Ovary (tissue), 3 donors: ENCODE data around the gene LSM2.

Source experiments
- EP300 ChIP-seq: sonication (generic); formaldehyde crosslinking; IDR thresholded peaks from one replicate; pipeline ENCODE4 v1.6.1; 2017; ENCODE audit warnings: antibody characterized with exemption
- TF ChIP-seq, protein P1 (sequence below), 3 donors: fragments of 450-650 bp in 2 of 3; fragments of 200-600 bp in 1 of 3; IDR thresholded peaks; one replicate each; pipeline versions ENCODE4 v1.5.1 to v1.8.0; 2016 to 2022; ENCODE audit warnings: antibody characterized with exemption in 3 of 3, mild to moderate bottlenecking in 1 of 3
- donor health status: DM: no; HTN: no; CAD: no.

DNA sequence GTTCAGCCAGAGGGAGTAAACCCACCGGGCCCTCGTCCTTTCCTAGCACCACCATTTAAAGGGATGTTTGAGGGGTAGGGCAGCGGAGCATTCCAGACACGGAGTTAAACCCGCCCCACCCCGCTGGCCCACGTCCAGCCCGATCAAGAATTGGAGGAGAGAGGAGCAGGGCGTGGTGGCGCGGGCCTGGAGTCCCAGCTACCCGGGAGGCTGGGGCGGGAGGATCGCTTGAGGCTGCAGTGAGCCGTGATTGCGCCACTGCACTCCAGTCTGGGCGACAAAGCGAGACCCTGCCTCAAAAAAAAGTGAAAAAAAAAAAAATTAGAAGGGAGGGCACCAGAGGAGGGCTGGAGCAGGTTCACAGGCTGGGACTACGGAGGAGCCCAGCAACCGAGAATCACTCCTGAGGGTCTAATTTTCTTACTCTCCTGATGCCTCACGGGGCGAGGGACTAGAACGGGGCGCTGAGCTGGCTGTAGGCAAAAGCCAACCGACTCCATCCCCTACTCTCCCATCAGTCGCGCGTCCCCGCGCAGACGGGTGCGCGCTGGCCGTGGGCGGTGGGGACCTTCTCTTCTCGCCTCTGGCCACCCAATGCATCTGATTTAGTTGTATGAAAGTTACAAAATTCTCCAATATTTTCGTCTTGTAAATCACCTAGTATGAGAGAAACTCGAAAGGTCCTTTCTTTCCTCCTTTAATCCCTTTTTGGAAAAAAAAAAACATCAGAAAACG is 14.7 kb upstream of the LSM2 start:
- TF ChIP-seq, protein P1, sequence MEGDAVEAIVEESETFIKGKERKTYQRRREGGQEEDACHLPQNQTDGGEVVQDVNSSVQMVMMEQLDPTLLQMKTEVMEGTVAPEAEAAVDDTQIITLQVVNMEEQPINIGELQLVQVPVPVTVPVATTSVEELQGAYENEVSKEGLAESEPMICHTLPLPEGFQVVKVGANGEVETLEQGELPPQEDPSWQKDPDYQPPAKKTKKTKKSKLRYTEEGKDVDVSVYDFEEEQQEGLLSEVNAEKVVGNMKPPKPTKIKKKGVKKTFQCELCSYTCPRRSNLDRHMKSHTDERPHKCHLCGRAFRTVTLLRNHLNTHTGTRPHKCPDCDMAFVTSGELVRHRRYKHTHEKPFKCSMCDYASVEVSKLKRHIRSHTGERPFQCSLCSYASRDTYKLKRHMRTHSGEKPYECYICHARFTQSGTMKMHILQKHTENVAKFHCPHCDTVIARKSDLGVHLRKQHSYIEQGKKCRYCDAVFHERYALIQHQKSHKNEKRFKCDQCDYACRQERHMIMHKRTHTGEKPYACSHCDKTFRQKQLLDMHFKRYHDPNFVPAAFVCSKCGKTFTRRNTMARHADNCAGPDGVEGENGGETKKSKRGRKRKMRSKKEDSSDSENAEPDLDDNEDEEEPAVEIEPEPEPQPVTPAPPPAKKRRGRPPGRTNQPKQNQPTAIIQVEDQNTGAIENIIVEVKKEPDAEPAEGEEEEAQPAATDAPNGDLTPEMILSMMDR (IDR thresholded peaks at IDR 0.05): peak in 1 of 3 donors; percentile 18
- TF ChIP-seq EP300: no peak
